Nephron (organoid): ENCODE measurements around the gene FGF3.

Experiments used
- H3K27ac Mint-ChIP-seq, 3 experiments: 2 replicates each; pipeline ENCODE4 v1.8.0; 2020; ENCODE audit warnings: mixed read lengths in 3 of 3, mild to moderate bottlenecking in 2 of 3, moderate library complexity in 1 of 3
- H3K27me3 Mint-ChIP-seq: 2 replicates; pipeline ENCODE4 v1.8.0; 2021; ENCODE audit warnings: low read depth, mild to moderate bottlenecking, moderate library complexity, mixed read lengths
- H3K36me3 Mint-ChIP-seq: 2 replicates; pipeline ENCODE4 v1.8.0; 2020; ENCODE audit warnings: low read depth, mixed read lengths
- H3K4me1 Mint-ChIP-seq: 2 replicates; pipeline ENCODE4 v1.8.0; 2020; ENCODE audit warnings: mixed read lengths
- H3K4me3 Mint-ChIP-seq, 3 experiments: 2 replicates each; pipeline ENCODE4 v1.8.0; 2020; ENCODE audit warnings: mild to moderate bottlenecking in 3 of 3, mixed read lengths in 3 of 3, moderate library complexity in 2 of 3
- H3K9me3 Mint-ChIP-seq: 2 replicates; pipeline ENCODE4 v1.8.0; 2020; ENCODE audit warnings: mixed read lengths
- CTCF ChIP-seq, 3 experiments: fragments of 200-600 bp; sonication (generic); IDR thresholded peaks; one replicate each; pipeline ENCODE4 v1.5.0; 2021; ENCODE audit warnings: antibody characterized with exemption in 3 of 3; ENCODE audit not compliant: unreplicated experiment in 3 of 3

The FGF3 gene

GRCh38 chr11:69852056-69852455 lies 32.8 kb upstream of the FGF3 start:
- peaks cover 3% of the 10 kb centered on the region for H3K36me3 Mint-ChIP-seq
- no peak overlapping the region for H3K4me3 Mint-ChIP-seq
- no peak for TF ChIP-seq CTCF (IDR thresholded peaks at IDR 0.05; ENCODE audit: unreplicated experiment in 3 of 3)
- H3K27ac Mint-ChIP-seq, result no peak overlapping the region
- peaks cover 13% of the 10 kb centered on the region for H3K9me3 Mint-ChIP-seq
- H3K27me3 Mint-ChIP-seq, result peaks cover 14% of the 10 kb centered on the region
- peaks cover 4% of the 10 kb centered on the region for H3K4me1 Mint-ChIP-seq

GRCh38 chr11:69848201-69848600 lies 29.0 kb upstream of the FGF3 start:
- Mint-ChIP-seq H3K36me3 (peaks cover 3% of the 10 kb centered on the region), H3K27ac (peak overlapping the region in 1 of 3 experiments; percentile 77), H3K4me3 (no peak overlapping the region), H3K9me3 (peaks cover 10% of the 10 kb centered on the region), H3K4me1 (peaks cover 4% of the 10 kb centered on the region), H3K27me3 (peaks cover 14% of the 10 kb centered on the region)
- no peak for TF ChIP-seq CTCF (IDR thresholded peaks at IDR 0.05; ENCODE audit: unreplicated experiment in 3 of 3)

GRCh38 chr11:69844396-69844795 lies 25.2 kb upstream of the FGF3 start:
- no peak for TF ChIP-seq CTCF (IDR thresholded peaks at IDR 0.05; ENCODE audit: unreplicated experiment in 3 of 3)
- Mint-ChIP-seq H3K4me1 (peaks cover 4% of the 10 kb centered on the region), H3K9me3 (peaks cover 4% of the 10 kb centered on the region), H3K4me3 (no peak overlapping the region), H3K27me3 (peaks cover 9% of the 10 kb centered on the region), H3K36me3 (peaks cover 3% of the 10 kb centered on the region), H3K27ac (no peak overlapping the region)

GRCh38 chr11:69843529-69843921 lies 24.3 kb upstream of the FGF3 start:
- peaks cover 4% of the 10 kb centered on the region for H3K4me1 Mint-ChIP-seq
- H3K27me3 Mint-ChIP-seq, result peaks cover 9% of the 10 kb centered on the region
- no peaks in the 10 kb centered on the region for H3K36me3 Mint-ChIP-seq
- no peak overlapping the region for H3K4me3 Mint-ChIP-seq
- no peaks in the 10 kb centered on the region for H3K9me3 Mint-ChIP-seq
- H3K27ac Mint-ChIP-seq, result no peak overlapping the region
- TF ChIP-seq CTCF (IDR thresholded peaks at IDR 0.05; ENCODE audit: unreplicated experiment in 3 of 3), result no peak

- no peak for TF ChIP-seq CTCF (IDR thresholded peaks at IDR 0.05; ENCODE audit: unreplicated experiment in 3 of 3)
Observed at GRCh38 chr11:69842746-69843528, 23.7 kb upstream of the FGF3 start.

More at GRCh38 chr11:69842746-69843528, 23.7 kb upstream of the FGF3 start:
- H3K9me3 Mint-ChIP-seq, result no peaks in the 10 kb centered on the region
- peaks cover 10% of the 10 kb centered on the region for H3K27me3 Mint-ChIP-seq
- H3K4me3 Mint-ChIP-seq, result no peak overlapping the region
- H3K36me3 Mint-ChIP-seq, result no peaks in the 10 kb centered on the region
- no peak overlapping the region for H3K27ac Mint-ChIP-seq
- peaks cover under 1% of the 10 kb centered on the region for H3K4me1 Mint-ChIP-seq
